HL-60 (cell line): Measurements from ENCODE around the gene COPB1.

Experiments
- DNase-seq, 2 experiments: peaks; one replicate each; pipeline ENCODE4 v3.0.0-alpha.2; 2010 to 2020; ENCODE audit warnings: low read depth in 1 of 2, low spot score in 1 of 2
- H3K27ac ChIP-seq: fragments of 250-450 bp; sonication (Bioruptor Pico); replicated peaks from 2 replicates; pipeline ENCODE4 v1.5.1; 2020; ENCODE audit warnings: mild to moderate bottlenecking, moderate library complexity
- H3K27me3 ChIP-seq: fragments of 250-450 bp; sonication (Bioruptor Pico); 2 replicates; pipeline ENCODE4 v1.5.1; 2021; ENCODE audit warnings: mild to moderate bottlenecking, moderate library complexity; ENCODE audit not compliant: insufficient read depth, poor library complexity, severe bottlenecking
- H3K4me3 ChIP-seq: replicated peaks from 2 replicates; pipeline ENCODE4 v1.5.1; 2011; ENCODE audit warnings: mild to moderate bottlenecking, control low read depth, low read length; ENCODE audit not compliant: insufficient read depth
- GABPA ChIP-seq: IDR thresholded peaks from 2 replicates; pipeline ENCODE4 v1.6.1; 2012; ENCODE audit warnings: low read depth
- POLR2AphosphoS5 ChIP-seq: IDR thresholded peaks from 2 replicates; pipeline ENCODE4 v1.6.1; 2012; ENCODE audit warnings: low read depth
- SPI1 ChIP-seq: IDR thresholded peaks from 2 replicates; pipeline ENCODE4 v1.6.1; 2012; ENCODE audit warnings: low read depth, mild to moderate bottlenecking, borderline replicate concordance
- TF ChIP-seq, protein P1 (sequence below): IDR thresholded peaks from 2 replicates; pipeline ENCODE4 v1.6.1; 2012; ENCODE audit warnings: low read depth; ENCODE audit not compliant: insufficient replicate concordance
- TF ChIP-seq, protein P2 (sequence below): IDR thresholded peaks from one replicate; pipeline ENCODE4 v1.5.1; 2011; ENCODE audit warnings: low read length, control low read depth, inconsistent platforms; ENCODE audit not compliant: insufficient read depth

Gene COPB1

DNA sequence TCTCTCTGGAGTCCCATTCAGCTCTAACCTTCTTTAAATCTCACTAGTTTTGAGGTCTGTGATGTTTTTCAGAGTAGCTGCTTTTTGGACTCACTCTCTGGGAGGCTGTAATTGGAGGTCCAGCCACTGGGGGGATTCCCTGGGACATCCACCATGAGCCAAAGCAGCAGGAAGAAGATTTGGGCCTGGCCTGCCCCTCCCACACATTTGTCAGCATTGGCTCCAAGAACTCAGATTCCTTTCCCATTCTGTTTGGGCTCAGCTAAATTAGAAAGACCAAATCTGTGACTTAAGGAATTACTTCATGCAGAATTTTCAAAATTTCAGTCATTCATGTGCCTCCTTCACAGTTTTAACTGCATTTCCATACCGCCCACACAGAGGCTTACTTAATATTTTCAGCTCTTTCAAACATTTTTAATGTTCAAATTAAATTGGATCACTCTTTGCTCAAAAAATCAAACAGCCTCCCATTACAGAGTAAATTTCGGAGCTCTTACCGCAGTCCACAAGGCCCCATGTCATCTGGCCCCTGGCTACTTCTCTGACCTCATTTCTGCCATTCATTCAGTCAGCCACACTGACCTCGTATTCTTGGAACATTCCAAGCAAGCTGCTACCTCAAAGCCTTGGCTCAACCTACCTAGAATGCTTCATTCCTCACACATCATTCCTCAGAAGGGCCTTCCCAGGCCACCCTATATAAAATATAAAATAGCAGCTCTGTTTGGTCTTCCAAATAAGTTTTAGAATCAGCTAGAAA is 86.1 kb downstream of the COPB1 start:
- TF ChIP-seq SPI1 (no peak), GABPA (no peak), POLR2AphosphoS5 (no peak)
- TF ChIP-seq, protein P1, sequence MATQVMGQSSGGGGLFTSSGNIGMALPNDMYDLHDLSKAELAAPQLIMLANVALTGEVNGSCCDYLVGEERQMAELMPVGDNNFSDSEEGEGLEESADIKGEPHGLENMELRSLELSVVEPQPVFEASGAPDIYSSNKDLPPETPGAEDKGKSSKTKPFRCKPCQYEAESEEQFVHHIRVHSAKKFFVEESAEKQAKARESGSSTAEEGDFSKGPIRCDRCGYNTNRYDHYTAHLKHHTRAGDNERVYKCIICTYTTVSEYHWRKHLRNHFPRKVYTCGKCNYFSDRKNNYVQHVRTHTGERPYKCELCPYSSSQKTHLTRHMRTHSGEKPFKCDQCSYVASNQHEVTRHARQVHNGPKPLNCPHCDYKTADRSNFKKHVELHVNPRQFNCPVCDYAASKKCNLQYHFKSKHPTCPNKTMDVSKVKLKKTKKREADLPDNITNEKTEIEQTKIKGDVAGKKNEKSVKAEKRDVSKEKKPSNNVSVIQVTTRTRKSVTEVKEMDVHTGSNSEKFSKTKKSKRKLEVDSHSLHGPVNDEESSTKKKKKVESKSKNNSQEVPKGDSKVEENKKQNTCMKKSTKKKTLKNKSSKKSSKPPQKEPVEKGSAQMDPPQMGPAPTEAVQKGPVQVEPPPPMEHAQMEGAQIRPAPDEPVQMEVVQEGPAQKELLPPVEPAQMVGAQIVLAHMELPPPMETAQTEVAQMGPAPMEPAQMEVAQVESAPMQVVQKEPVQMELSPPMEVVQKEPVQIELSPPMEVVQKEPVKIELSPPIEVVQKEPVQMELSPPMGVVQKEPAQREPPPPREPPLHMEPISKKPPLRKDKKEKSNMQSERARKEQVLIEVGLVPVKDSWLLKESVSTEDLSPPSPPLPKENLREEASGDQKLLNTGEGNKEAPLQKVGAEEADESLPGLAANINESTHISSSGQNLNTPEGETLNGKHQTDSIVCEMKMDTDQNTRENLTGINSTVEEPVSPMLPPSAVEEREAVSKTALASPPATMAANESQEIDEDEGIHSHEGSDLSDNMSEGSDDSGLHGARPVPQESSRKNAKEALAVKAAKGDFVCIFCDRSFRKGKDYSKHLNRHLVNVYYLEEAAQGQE, result no peak
- TF ChIP-seq, protein P2, sequence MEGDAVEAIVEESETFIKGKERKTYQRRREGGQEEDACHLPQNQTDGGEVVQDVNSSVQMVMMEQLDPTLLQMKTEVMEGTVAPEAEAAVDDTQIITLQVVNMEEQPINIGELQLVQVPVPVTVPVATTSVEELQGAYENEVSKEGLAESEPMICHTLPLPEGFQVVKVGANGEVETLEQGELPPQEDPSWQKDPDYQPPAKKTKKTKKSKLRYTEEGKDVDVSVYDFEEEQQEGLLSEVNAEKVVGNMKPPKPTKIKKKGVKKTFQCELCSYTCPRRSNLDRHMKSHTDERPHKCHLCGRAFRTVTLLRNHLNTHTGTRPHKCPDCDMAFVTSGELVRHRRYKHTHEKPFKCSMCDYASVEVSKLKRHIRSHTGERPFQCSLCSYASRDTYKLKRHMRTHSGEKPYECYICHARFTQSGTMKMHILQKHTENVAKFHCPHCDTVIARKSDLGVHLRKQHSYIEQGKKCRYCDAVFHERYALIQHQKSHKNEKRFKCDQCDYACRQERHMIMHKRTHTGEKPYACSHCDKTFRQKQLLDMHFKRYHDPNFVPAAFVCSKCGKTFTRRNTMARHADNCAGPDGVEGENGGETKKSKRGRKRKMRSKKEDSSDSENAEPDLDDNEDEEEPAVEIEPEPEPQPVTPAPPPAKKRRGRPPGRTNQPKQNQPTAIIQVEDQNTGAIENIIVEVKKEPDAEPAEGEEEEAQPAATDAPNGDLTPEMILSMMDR, result no peak
- no peak overlapping the region for H3K27ac ChIP-seq
- no peak overlapping the region for H3K4me3 ChIP-seq
- peaks cover 3% of the 10 kb centered on the region for H3K27me3 ChIP-seq
- DNase-seq, result no peak

DNA sequence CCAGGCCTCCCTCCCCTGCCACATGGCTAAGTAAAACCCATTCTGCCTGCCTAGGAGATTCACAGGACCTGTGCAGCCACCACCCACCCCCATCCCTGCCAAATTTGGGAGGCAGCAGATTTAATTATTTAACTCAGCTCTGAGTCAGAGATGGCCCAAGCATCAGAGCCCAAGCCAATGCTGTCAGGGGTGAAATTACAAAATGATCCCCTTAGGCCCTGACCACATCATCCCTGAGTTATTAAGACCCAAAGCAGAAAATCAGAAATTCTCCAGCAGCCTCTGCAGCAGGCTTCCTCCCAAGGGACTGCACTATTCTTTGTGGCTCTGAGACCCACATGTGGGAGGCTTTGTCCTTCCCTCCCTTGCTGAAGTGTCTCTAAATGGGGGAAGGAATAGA is 87.8 kb downstream of the COPB1 start:
- Histone ChIP-seq H3K27ac (no peak overlapping the region), H3K27me3 (peaks cover 3% of the 10 kb centered on the region), H3K4me3 (no peak overlapping the region)
- no peak for DNase-seq
- TF ChIP-seq, protein P2, result no peak
- TF ChIP-seq, protein P1, result no peak
- TF ChIP-seq POLR2AphosphoS5, result no peak
- no peak for TF ChIP-seq SPI1
- TF ChIP-seq GABPA, result no peak

DNA sequence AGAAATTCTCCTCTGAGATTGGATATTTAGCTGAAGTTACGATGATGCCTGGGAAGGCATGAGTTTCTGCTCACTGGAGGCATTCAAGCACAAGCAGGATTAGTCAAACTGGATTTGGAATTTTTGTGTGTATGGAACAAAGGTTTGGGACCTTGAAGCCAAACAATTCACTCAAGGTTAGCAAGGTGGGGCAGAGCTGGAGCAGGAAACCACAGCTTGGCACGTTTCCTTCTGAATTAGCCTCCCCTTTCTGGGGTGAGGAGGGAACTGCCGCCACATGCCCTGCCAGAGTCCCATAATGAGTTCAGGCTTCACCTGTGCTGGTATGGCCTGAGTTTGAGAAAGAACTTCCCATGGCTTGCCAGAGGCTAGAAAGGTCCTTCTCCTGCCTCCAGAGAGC is 89.7 kb downstream of the COPB1 start:
- TF ChIP-seq SPI1, result no peak
- no peak for TF ChIP-seq GABPA
- TF ChIP-seq, protein P2, result no peak
- TF ChIP-seq, protein P1, result no peak
- TF ChIP-seq POLR2AphosphoS5, result no peak
- DNase-seq, result no peak
- H3K27me3 ChIP-seq, result peaks cover 3% of the 10 kb centered on the region
- H3K4me3 ChIP-seq, result no peak overlapping the region
- H3K27ac ChIP-seq, result no peak overlapping the region
